Neural cell (in vitro differentiated cells): ENCODE data around the gene SECISBP2L. TPM values are rescaled to one million over a fixed set of nuclear protein-coding genes. Genes with fewer than 3 reads are reported as not detected.

Experiments
- H2AFZ ChIP-seq: fragments of 200-600, 300-800 bp; sonication (generic), shearing (Covaris generic); 2 replicates; pipeline ENCODE4 v1.6.0; 2014; ENCODE audit warnings: low read depth, mild to moderate bottlenecking, antibody characterized with exemption, low read length, moderate library complexity
- H3F3A ChIP-seq: fragments of 200-600 bp; shearing (Covaris generic); 2 replicates; pipeline ENCODE4 v1.6.1; 2016; ENCODE audit warnings: mild to moderate bottlenecking, moderate library complexity, mixed read lengths, antibody characterized with exemption, low read length; ENCODE audit not compliant: insufficient read depth, poor library complexity, severe bottlenecking
- H3K27ac ChIP-seq: fragments of 200-600, 300-800 bp; sonication (generic), shearing (Covaris generic); 2 replicates; pipeline ENCODE4 v1.5.1; 2014; ENCODE audit warnings: mild to moderate bottlenecking, low read length, moderate library complexity
- H3K27me3 ChIP-seq: fragments of 300-800, 200-600 bp; sonication (generic), shearing (Covaris generic); 2 replicates; pipeline ENCODE4 v1.6.0; 2014; ENCODE audit warnings: mild to moderate bottlenecking, low read depth, low read length, moderate library complexity; ENCODE audit not compliant: insufficient read depth
- H3K36me3 ChIP-seq: fragments of 300-800, 200-600 bp; sonication (generic), shearing (Covaris generic); 2 replicates; pipeline ENCODE4 v1.5.1; 2014; ENCODE audit warnings: mild to moderate bottlenecking, antibody characterized with exemption, low read length, moderate library complexity; ENCODE audit not compliant: insufficient read depth
- H3K4me2 ChIP-seq: fragments of 300-800, 200-600 bp; sonication (generic), shearing (Covaris generic); 2 replicates; pipeline ENCODE4 v1.6.0; 2014; ENCODE audit warnings: mild to moderate bottlenecking, low read length
- H3K4me3 ChIP-seq: fragments of 300-800, 200-600 bp; sonication (generic), shearing (Covaris generic); 2 replicates; pipeline ENCODE4 v1.5.1; 2014; ENCODE audit warnings: mild to moderate bottlenecking, low read length, moderate library complexity
- H3K79me2 ChIP-seq: fragments of 200-600 bp; shearing (Covaris generic); replicated peaks from 2 replicates; pipeline ENCODE4 v1.6.0; 2014; ENCODE audit warnings: mild to moderate bottlenecking, low read length, moderate library complexity; ENCODE audit not compliant: insufficient read depth
- H3K9ac ChIP-seq: fragments of 300-800, 200-600 bp; sonication (generic), shearing (Covaris generic); 2 replicates; pipeline ENCODE4 v1.6.1; 2016; ENCODE audit warnings: mild to moderate bottlenecking, low read length, mixed read lengths
- H3K9me2 ChIP-seq: fragments of 200-600 bp; shearing (Covaris generic); 2 replicates; pipeline ENCODE4 v1.6.1; 2016; ENCODE audit warnings: mild to moderate bottlenecking, low read length, mixed read lengths; ENCODE audit not compliant: insufficient read depth
- H3K9me3 ChIP-seq: fragments of 200-600, 300-800 bp; sonication (generic), shearing (Covaris generic); 2 replicates; pipeline ENCODE4 v1.6.1; 2016; ENCODE audit warnings: mild to moderate bottlenecking, mixed run types, low read length, moderate library complexity, mixed read lengths
- H4K20me1 ChIP-seq: fragments of 200-600 bp; shearing (Covaris generic); 2 replicates; pipeline ENCODE4 v1.6.1; 2016; ENCODE audit warnings: mild to moderate bottlenecking, mixed run types; ENCODE audit not compliant: insufficient read depth
- EP300 ChIP-seq: fragments of 450-650 bp; conservative IDR thresholded peaks from 2 replicates; pipeline ENCODE4 v1.6.1; 2014; ENCODE audit warnings: antibody characterized with exemption, mild to moderate bottlenecking, moderate library complexity; ENCODE audit not compliant: poor library complexity, severe bottlenecking
- EZH2 ChIP-seq: fragments of 200-600, 300-800 bp; shearing (Covaris generic), sonication (generic); IDR thresholded peaks from 2 replicates; pipeline ENCODE4 v1.6.1; 2014; ENCODE audit warnings: antibody characterized with exemption, low read length, borderline replicate concordance, mild to moderate bottlenecking; ENCODE audit not compliant: insufficient read depth, poor library complexity, severe bottlenecking
- MXI1 ChIP-seq: fragments of 450-650 bp; conservative IDR thresholded peaks from 2 replicates; pipeline ENCODE4 v1.6.1; 2014; ENCODE audit warnings: antibody characterized with exemption, mild to moderate bottlenecking; ENCODE audit not compliant: poor library complexity, severe bottlenecking
- POLR2AphosphoS5 ChIP-seq: IDR thresholded peaks from 2 replicates; pipeline ENCODE4 v1.6.1; 2012
- RAD21 ChIP-seq: fragments of 450-650 bp; conservative IDR thresholded peaks from 2 replicates; pipeline ENCODE4 v1.6.1; 2014; ENCODE audit warnings: antibody characterized with exemption, mild to moderate bottlenecking, moderate library complexity
- SMC3 ChIP-seq: fragments of 450-650 bp; conservative IDR thresholded peaks from 2 replicates; pipeline ENCODE4 v1.6.1; 2014; ENCODE audit warnings: antibody characterized with exemption, mild to moderate bottlenecking, moderate library complexity; ENCODE audit not compliant: poor library complexity
- TAF1 ChIP-seq: IDR thresholded peaks from 2 replicates; pipeline ENCODE4 v1.6.1; 2012; ENCODE audit warnings: low read depth
- polyA plus RNA-seq: library from polyadenylated mRNA; depleted of rRNA; stranded (reverse); fragments of >200 nt; gene quantifications from 2 replicates; pipeline ENCODE4 v1.2.3, GENCODE V29; 2014
- TF ChIP-seq, protein P1 (sequence below): fragments of 450-650 bp; IDR thresholded peaks from 2 replicates; pipeline ENCODE4 v1.5.1; 2014; ENCODE audit warnings: antibody characterized with exemption, mild to moderate bottlenecking, moderate library complexity; ENCODE audit not compliant: poor library complexity, severe bottlenecking
- TF ChIP-seq, protein P2 (sequence below): IDR thresholded peaks from 2 replicates; pipeline ENCODE4 v1.6.1; 2012; ENCODE audit warnings: borderline replicate concordance

Gene SECISBP2L
- polyA plus RNA-seq, 1 donor from 2014 or later: 45.9 TPM

DNA sequence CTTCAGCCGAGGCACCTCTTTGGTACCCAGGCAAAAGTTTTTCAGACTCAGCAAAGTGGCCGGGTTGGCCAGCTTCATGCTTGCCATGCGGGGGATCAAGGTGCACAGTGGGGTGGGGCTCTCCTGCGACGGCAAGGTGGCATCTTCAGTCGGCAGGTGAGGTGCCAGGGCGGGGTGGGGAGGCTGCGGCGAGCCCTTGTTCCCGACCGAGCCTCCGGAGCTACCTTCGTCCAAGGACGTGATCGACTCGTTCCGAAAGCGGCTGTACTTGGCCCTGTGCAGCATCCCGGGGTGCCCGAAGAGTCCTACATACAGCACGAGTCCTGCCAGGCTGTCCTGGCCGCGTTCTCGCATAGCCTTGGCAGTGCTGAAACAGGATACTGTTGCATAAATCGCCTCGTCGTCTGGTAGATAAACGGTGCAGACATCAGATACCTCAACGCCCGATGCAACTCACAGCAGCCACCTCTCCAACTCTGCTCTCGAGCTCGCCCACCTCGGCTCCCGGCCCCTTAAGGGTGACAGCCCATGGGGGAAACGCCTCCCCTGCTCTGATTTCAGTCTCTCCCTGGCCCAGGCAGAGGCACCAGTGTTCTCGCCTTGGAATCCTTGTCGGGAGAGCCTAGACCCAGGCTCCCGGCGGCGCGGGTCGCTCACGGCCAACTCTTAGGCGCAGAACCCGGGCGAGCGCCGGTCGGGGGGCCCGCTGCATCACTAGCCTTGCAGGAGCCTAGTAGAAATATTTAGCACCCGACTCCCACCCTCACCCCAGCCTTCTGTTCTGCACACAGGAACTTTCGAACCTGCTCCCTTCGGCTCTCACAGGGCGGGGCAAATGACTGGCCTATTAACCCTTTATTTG, 83.4 kb downstream of the SECISBP2L start:
- peak overlapping the region; percentile 85 for H3K27ac ChIP-seq
- H2AFZ ChIP-seq: peak overlapping the region; percentile 22

DNA sequence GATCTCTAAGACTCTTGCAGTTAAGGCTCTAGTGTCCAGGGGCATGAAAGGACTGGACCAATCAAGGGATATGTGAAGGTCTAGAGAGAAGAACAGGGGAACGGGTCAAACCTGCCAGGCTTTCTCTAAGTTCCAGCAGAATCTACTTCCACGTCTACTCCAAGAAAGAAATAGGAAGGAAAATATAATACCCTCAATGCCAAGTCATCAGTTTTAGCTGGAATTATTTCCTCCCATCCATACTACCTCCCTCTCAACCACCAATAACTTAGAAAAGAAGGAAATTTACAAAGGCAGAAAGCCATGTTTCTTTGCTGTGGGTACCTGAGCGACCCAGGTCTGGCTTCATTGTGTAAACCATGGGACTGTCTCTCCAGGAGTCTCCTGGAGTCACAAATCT, 90.3 kb downstream of the SECISBP2L start:
- H4K20me1 ChIP-seq: no peaks in the 10 kb centered on the region
- no peaks in the 10 kb centered on the region for H3K36me3 ChIP-seq
- H2AFZ ChIP-seq: no peak overlapping the region
- no peaks in the 10 kb centered on the region for H3K79me2 ChIP-seq
- TF ChIP-seq EZH2 (no peak), EP300 (no peak), RAD21 (no peak), TAF1 (no peak)
- no peaks in the 10 kb centered on the region for H3K27me3 ChIP-seq
- H3K9ac ChIP-seq: no peak overlapping the region
- no peaks in the 10 kb centered on the region for H3K9me2 ChIP-seq
- H3F3A ChIP-seq: no peaks in the 10 kb centered on the region
- no peak overlapping the region for H3K27ac ChIP-seq
- H3K9me3 ChIP-seq: no peaks in the 10 kb centered on the region
- H3K4me2 ChIP-seq: no peak overlapping the region
- no peak overlapping the region for H3K4me3 ChIP-seq

More for the DNA sequence above, 83.4 kb downstream of the SECISBP2L start:
- Histone ChIP-seq H3K9me3 (no peaks in the 10 kb centered on the region), H3K9me2 (no peaks in the 10 kb centered on the region), H3K4me3 (peak overlapping the region; percentile 83), H3K36me3 (no peaks in the 10 kb centered on the region), H3K9ac (peak overlapping the region; percentile 80), H3K79me2 (no peaks in the 10 kb centered on the region), H3K27me3 (peaks cover 15% of the 10 kb centered on the region), H4K20me1 (no peaks in the 10 kb centered on the region), H3K4me2 (peak overlapping the region; percentile 65), H3F3A (no peaks in the 10 kb centered on the region)
- TF ChIP-seq EP300: no peak
- TF ChIP-seq MXI1: peak; percentile 46

DNA sequence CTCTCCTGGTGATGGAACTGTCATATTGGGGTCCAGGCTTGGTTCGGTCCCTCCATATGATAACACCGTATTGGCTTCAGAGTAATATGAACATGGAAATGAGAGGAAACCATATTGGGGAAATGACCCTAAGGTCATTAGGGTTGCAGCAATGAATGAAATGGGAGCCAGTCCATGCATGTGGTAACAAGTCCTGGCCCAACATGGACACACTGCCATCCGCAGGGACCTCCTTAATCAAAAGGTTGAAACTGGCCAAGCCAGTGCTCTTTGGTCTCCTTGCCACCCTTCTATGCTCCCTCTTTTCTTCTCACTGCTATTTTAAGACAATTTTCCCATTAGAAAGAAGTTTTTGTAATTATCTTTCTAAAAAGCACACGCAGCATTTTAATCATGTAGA, 90.9 kb downstream of the SECISBP2L start:
- Histone ChIP-seq H3K9me3 (no peaks in the 10 kb centered on the region), H3K4me2 (no peak overlapping the region), H3K36me3 (no peaks in the 10 kb centered on the region), H3F3A (no peaks in the 10 kb centered on the region), H3K27ac (no peak overlapping the region), H2AFZ (no peak overlapping the region), H3K79me2 (no peaks in the 10 kb centered on the region), H3K9me2 (no peaks in the 10 kb centered on the region), H3K4me3 (no peak overlapping the region), H3K9ac (no peak overlapping the region), H3K27me3 (no peaks in the 10 kb centered on the region), H4K20me1 (no peaks in the 10 kb centered on the region)
- TF ChIP-seq, protein P1, sequence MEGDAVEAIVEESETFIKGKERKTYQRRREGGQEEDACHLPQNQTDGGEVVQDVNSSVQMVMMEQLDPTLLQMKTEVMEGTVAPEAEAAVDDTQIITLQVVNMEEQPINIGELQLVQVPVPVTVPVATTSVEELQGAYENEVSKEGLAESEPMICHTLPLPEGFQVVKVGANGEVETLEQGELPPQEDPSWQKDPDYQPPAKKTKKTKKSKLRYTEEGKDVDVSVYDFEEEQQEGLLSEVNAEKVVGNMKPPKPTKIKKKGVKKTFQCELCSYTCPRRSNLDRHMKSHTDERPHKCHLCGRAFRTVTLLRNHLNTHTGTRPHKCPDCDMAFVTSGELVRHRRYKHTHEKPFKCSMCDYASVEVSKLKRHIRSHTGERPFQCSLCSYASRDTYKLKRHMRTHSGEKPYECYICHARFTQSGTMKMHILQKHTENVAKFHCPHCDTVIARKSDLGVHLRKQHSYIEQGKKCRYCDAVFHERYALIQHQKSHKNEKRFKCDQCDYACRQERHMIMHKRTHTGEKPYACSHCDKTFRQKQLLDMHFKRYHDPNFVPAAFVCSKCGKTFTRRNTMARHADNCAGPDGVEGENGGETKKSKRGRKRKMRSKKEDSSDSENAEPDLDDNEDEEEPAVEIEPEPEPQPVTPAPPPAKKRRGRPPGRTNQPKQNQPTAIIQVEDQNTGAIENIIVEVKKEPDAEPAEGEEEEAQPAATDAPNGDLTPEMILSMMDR: no peak

DNA sequence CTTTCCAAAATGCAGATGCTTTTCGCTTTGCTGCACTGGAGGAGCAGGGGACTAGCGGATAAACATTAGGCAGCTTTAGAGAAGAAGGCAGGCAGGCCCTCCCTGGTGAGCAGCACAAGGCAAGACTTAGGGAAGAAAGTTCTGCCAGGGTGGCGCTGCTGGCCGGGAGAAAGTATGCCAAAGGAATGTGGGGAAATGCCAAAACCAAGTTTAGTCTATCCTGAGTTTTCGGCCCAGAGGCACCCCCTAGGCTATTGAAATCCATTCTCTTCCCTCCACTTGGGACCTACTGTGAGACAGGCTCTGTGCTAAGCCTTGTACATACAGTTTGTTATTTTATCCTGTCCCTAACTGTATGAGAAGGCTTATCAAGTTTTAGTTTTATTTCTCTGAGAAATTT, 91.7 kb downstream of the SECISBP2L start:
- H3K4me3 ChIP-seq: no peak overlapping the region
- H3K4me2 ChIP-seq: no peak overlapping the region
- H3K36me3 ChIP-seq: no peaks in the 10 kb centered on the region
- H3K9me2 ChIP-seq: no peaks in the 10 kb centered on the region
- no peaks in the 10 kb centered on the region for H4K20me1 ChIP-seq
- no peak overlapping the region for H3K27ac ChIP-seq
- no peak overlapping the region for H3K9ac ChIP-seq
- no peak overlapping the region for H2AFZ ChIP-seq
- H3F3A ChIP-seq: no peaks in the 10 kb centered on the region
- H3K9me3 ChIP-seq: no peaks in the 10 kb centered on the region
- H3K79me2 ChIP-seq: no peaks in the 10 kb centered on the region
- no peaks in the 10 kb centered on the region for H3K27me3 ChIP-seq
- TF ChIP-seq RAD21: no peak
- TF ChIP-seq, protein P1: no peak
- TF ChIP-seq EZH2: no peak
- TF ChIP-seq EP300: no peak
- TF ChIP-seq SMC3: no peak
- TF ChIP-seq POLR2AphosphoS5: no peak
- TF ChIP-seq, protein P2, sequence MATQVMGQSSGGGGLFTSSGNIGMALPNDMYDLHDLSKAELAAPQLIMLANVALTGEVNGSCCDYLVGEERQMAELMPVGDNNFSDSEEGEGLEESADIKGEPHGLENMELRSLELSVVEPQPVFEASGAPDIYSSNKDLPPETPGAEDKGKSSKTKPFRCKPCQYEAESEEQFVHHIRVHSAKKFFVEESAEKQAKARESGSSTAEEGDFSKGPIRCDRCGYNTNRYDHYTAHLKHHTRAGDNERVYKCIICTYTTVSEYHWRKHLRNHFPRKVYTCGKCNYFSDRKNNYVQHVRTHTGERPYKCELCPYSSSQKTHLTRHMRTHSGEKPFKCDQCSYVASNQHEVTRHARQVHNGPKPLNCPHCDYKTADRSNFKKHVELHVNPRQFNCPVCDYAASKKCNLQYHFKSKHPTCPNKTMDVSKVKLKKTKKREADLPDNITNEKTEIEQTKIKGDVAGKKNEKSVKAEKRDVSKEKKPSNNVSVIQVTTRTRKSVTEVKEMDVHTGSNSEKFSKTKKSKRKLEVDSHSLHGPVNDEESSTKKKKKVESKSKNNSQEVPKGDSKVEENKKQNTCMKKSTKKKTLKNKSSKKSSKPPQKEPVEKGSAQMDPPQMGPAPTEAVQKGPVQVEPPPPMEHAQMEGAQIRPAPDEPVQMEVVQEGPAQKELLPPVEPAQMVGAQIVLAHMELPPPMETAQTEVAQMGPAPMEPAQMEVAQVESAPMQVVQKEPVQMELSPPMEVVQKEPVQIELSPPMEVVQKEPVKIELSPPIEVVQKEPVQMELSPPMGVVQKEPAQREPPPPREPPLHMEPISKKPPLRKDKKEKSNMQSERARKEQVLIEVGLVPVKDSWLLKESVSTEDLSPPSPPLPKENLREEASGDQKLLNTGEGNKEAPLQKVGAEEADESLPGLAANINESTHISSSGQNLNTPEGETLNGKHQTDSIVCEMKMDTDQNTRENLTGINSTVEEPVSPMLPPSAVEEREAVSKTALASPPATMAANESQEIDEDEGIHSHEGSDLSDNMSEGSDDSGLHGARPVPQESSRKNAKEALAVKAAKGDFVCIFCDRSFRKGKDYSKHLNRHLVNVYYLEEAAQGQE: no peak
- TF ChIP-seq MXI1: no peak
